HG03066 (cell line): ENCODE results near the gene TBCD.

Experiments used
- ATAC-seq: cut with Tn5 transposase; IDR thresholded peaks from one replicate; pipeline ENCODE4 v1.9.1; 2021; ENCODE audit warnings: low read depth; ENCODE audit not compliant: unreplicated experiment

The TBCD gene

GRCh38 chr17:82825540-82826124, 73.8 kb downstream of the TBCD start:
- ATAC-seq, result no peak

GRCh38 chr17:82826211-82826610, 74.3 kb downstream of the TBCD start:
- ATAC-seq, result no peak

- no peak for ATAC-seq
These were observed 75.1 kb downstream of the TBCD start for GRCh38 chr17:82826956-82827355.

DNA sequence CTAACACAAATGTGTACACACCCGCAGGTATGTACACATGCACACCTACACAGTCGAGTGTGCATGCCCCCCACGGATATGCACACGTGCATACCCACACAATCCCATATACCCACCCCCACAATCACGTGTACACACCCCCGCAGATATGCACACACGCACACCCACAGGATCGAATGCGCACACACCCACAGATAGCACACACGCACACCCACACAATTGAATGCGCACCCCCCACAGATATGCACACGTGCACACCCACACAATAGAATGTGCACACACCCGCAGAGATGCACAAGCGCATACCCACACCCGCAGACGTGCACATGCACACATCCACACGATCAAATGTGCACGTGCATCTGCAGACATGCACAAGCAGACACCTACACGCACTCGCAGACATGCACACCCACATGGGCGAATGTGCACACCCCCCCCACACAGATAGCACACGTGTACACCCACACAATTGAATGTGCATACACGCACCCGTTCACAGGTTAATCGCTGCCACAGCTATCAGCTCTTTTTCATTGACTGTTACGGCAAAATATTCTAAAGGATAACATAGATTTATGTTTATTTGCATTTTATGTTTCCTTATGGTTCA, 77.1 kb downstream of the TBCD start:
- ATAC-seq, result no peak

- ATAC-seq, result no peak
These were observed 78.4 kb downstream of the TBCD start for GRCh38 chr17:82830249-82830661.

DNA sequence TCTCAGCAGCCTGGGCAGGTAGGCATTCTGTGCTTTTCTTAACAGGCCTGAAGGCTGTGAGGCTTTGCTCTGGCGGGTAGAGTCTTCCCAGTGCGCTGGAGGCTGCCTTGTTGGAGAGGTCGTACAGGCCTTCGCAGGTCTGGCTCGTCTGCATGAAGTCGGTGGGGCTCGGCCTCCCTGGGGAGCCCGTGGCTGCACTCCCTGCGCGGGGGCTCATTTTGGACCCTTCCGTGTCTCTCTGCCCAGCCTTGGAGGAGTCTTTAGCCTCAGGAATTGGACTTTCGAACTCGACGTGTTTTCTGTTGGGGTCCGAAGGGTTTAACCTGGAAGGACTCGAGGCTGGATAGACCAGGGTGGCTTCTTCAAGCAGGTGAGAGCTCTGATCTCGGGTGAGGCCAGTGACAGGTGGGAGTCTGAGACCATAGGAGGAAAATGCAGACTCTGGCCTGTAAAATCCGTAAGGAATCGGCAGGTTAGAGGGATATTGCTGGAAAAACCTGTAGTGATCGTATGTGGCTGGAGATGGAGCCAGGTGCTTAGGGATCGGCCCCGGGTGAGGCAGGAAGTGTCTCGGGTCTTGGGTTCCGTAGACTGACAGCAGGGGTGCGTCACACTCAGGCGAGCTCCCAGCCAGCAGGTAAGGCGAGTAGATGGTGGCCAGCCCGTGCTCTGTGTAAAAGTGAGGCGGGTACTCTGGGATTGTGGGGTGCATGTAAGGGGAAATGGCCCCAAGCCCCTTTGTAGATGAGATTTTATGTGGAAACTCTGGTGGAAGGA, 79.4 kb downstream of the TBCD start:
- ATAC-seq, result no peak

DNA sequence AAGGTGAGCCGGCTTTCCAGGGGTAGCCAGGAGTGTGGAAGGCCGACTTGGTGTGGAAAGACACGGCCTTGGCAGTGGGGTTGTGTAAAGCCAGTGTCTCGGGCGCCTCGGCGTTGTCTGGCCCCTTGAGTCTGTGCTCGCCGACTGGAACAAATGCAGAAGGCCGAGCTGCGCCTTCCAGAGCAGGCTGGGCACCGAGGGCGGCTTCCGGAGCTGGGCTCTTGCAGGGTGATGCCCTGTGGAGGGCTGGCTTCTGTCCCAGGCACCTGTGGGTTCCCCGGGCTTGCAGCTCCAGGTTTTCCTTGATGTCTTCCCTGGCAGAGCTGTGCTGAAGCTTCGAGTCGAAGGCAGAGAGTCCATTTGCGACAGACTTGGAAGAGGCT, 79.9 kb downstream of the TBCD start:
- no peak for ATAC-seq

DNA sequence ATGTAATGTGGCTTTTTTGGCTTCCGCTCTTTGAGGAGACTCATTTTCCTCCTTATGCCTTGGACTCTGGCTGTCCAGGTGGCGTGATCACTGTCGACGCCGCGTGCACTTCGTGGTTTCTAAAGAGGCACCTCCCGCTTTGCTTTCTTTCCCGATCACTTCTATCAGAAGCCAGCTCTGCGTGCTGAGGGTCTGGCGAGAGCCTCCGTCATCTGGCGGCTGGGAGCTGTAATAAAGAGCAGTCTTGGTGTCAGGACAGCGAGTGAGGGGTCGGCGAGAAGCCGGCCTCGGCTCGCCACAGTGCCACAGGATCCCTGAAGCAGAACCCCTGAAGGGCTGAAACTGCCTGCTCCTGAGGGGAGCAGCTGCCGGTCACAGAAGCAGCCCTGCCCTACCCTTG, 80.5 kb downstream of the TBCD start:
- ATAC-seq, result no peak

DNA sequence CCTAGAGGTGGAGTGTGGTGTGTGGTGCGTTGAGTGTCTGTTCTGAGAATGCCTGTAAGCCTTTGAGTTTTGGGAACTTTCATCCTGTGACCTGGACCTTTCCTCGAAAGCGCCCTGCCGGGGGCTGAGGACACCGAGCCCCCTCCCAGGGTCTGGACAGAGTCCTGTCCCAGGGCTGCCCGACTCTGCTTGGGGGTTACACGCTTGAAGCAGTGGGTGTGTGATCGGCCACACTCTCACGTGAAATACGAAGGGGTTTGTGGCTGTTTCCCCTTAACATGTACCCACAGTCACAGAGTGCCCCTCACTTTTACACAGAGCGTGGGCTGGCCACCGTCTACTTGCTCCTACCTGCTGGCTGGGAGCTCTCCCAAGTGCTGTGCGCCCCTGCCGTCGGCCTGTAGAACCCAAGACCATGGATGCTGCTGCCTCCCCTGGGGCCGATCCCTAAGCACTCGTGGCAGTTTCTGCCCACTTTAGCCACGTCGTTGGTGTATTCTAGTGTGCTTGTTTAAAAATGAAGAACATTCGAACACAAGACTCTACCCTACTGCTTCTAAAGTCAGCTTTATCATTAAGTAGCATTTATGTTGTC, 81.1 kb downstream of the TBCD start:
- ATAC-seq, result no peak

- no peak for ATAC-seq
These were observed 83.3 kb downstream of the TBCD start for GRCh38 chr17:82835122-82835521.

GRCh38 chr17:82835766-82836512, 84.1 kb downstream of the TBCD start:
- ATAC-seq, result no peak

DNA sequence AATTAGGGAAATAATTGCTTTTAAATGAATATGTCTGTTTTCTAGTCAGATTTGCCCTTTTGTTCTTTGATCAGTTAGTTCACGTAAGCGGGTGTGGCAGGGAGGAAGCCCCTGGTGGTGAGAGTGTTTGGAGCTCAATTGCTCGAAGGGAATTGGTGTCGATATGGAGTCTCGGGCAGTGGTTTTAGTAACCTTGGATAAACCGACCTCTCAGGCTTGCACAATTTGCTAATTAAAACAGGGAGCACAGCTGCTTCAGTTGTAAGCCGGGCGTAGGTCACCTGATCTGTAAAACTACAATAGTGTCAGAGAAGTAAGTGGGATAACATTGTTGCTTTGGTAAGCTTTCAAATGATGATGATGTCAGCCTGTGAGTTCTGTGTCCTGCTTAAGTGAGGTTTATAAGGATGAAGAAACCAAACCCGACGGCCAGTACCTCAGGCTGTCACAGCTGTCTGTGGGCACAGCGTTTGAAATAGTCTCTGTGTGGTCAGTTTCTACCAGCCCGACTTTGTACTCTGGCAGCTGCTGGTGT, 85.0 kb downstream of the TBCD start:
- ATAC-seq, result no peak

DNA sequence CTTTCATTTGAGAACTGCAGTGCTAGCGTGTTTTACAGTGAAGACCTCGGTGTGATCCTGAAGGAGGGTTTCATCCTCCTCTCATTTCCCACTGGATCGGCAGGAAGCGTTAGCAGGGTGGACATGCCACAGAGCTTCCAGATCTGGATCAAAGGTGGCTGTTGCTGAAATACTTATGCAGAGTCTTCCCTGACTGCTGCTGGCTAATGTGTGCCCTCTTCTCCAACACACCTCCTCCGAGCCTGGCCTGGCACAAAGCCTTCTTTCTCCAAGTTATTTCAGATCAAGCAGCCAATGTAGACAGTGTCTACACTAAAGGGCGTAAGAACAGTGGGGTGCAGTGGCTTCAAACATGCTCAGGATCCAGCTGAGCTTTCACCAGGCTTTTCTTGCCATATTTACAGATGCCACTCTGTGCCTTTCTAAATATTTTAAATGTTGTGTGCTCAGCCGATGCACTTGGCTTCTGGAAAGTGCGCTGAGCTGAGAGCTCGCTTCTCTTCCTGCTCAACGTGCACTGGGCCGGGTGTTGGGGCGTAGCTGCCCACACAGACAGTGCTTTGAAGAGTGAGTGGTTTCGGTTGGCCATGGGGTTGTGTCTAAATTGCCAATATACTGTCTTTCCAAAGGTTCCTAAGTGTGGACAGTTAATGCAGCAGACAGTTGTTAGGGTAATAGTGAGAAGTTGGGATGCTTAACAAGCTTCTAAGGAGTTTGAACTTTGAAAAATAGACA, 85.9 kb downstream of the TBCD start:
- ATAC-seq, result no peak

- ATAC-seq, result no peak
These were observed 86.7 kb downstream of the TBCD start for GRCh38 chr17:82838386-82839063.

- no peak for ATAC-seq
These were observed 87.9 kb downstream of the TBCD start, which contains the start of gene ZNF750 for GRCh38 chr17:82839617-82840292. Gene ZNF750 (minus strand): TSS chr17:82840022. CDS start chr17:82832454, 7,568 bp downstream.

GRCh38 chr17:82840431-82840831, 88.6 kb downstream of the TBCD start:
- no peak for ATAC-seq

- ATAC-seq, result no peak
These were observed 90.2 kb downstream of the TBCD start for GRCh38 chr17:82841921-82842596.
